Neural cell (in vitro differentiated cells): ENCODE measurements around the gene MIS18BP1. TPM values are rescaled to one million over a fixed set of nuclear protein-coding genes. Genes with fewer than 3 reads are reported as not detected.
"Not testable (repeated sequence)": the region's sequence is repeated elsewhere in the genome, so short reads cannot be mapped to it uniquely, and the experiment has no call there.

Source experiments
- H2AFZ ChIP-seq: fragments of 200-600, 300-800 bp; sonication (generic), shearing (Covaris generic); 2 replicates; pipeline ENCODE4 v1.6.0; 2014; ENCODE audit warnings: low read depth, mild to moderate bottlenecking, antibody characterized with exemption, low read length, moderate library complexity
- H3F3A ChIP-seq: fragments of 200-600 bp; shearing (Covaris generic); 2 replicates; pipeline ENCODE4 v1.6.1; 2016; ENCODE audit warnings: mild to moderate bottlenecking, moderate library complexity, mixed read lengths, antibody characterized with exemption, low read length; ENCODE audit not compliant: insufficient read depth, poor library complexity, severe bottlenecking
- H3K27ac ChIP-seq: fragments of 200-600, 300-800 bp; sonication (generic), shearing (Covaris generic); 2 replicates; pipeline ENCODE4 v1.5.1; 2014; ENCODE audit warnings: mild to moderate bottlenecking, low read length, moderate library complexity
- H3K27me3 ChIP-seq: fragments of 300-800, 200-600 bp; sonication (generic), shearing (Covaris generic); 2 replicates; pipeline ENCODE4 v1.6.0; 2014; ENCODE audit warnings: mild to moderate bottlenecking, low read depth, low read length, moderate library complexity; ENCODE audit not compliant: insufficient read depth
- H3K36me3 ChIP-seq: fragments of 300-800, 200-600 bp; sonication (generic), shearing (Covaris generic); 2 replicates; pipeline ENCODE4 v1.5.1; 2014; ENCODE audit warnings: mild to moderate bottlenecking, antibody characterized with exemption, low read length, moderate library complexity; ENCODE audit not compliant: insufficient read depth
- H3K4me2 ChIP-seq: fragments of 300-800, 200-600 bp; sonication (generic), shearing (Covaris generic); 2 replicates; pipeline ENCODE4 v1.6.0; 2014; ENCODE audit warnings: mild to moderate bottlenecking, low read length
- H3K4me3 ChIP-seq: fragments of 300-800, 200-600 bp; sonication (generic), shearing (Covaris generic); 2 replicates; pipeline ENCODE4 v1.5.1; 2014; ENCODE audit warnings: mild to moderate bottlenecking, low read length, moderate library complexity
- H3K79me2 ChIP-seq: fragments of 200-600 bp; shearing (Covaris generic); replicated peaks from 2 replicates; pipeline ENCODE4 v1.6.0; 2014; ENCODE audit warnings: mild to moderate bottlenecking, low read length, moderate library complexity; ENCODE audit not compliant: insufficient read depth
- H3K9ac ChIP-seq: fragments of 300-800, 200-600 bp; sonication (generic), shearing (Covaris generic); 2 replicates; pipeline ENCODE4 v1.6.1; 2016; ENCODE audit warnings: mild to moderate bottlenecking, low read length, mixed read lengths
- H3K9me2 ChIP-seq: fragments of 200-600 bp; shearing (Covaris generic); 2 replicates; pipeline ENCODE4 v1.6.1; 2016; ENCODE audit warnings: mild to moderate bottlenecking, low read length, mixed read lengths; ENCODE audit not compliant: insufficient read depth
- H3K9me3 ChIP-seq: fragments of 200-600, 300-800 bp; sonication (generic), shearing (Covaris generic); 2 replicates; pipeline ENCODE4 v1.6.1; 2016; ENCODE audit warnings: mild to moderate bottlenecking, mixed run types, low read length, moderate library complexity, mixed read lengths
- H4K20me1 ChIP-seq: fragments of 200-600 bp; shearing (Covaris generic); 2 replicates; pipeline ENCODE4 v1.6.1; 2016; ENCODE audit warnings: mild to moderate bottlenecking, mixed run types; ENCODE audit not compliant: insufficient read depth
- EP300 ChIP-seq: fragments of 450-650 bp; conservative IDR thresholded peaks from 2 replicates; pipeline ENCODE4 v1.6.1; 2014; ENCODE audit warnings: antibody characterized with exemption, mild to moderate bottlenecking, moderate library complexity; ENCODE audit not compliant: poor library complexity, severe bottlenecking
- EZH2 ChIP-seq: fragments of 200-600, 300-800 bp; shearing (Covaris generic), sonication (generic); IDR thresholded peaks from 2 replicates; pipeline ENCODE4 v1.6.1; 2014; ENCODE audit warnings: antibody characterized with exemption, low read length, borderline replicate concordance, mild to moderate bottlenecking; ENCODE audit not compliant: insufficient read depth, poor library complexity, severe bottlenecking
- MXI1 ChIP-seq: fragments of 450-650 bp; conservative IDR thresholded peaks from 2 replicates; pipeline ENCODE4 v1.6.1; 2014; ENCODE audit warnings: antibody characterized with exemption, mild to moderate bottlenecking; ENCODE audit not compliant: poor library complexity, severe bottlenecking
- POLR2AphosphoS5 ChIP-seq: IDR thresholded peaks from 2 replicates; pipeline ENCODE4 v1.6.1; 2012
- RAD21 ChIP-seq: fragments of 450-650 bp; conservative IDR thresholded peaks from 2 replicates; pipeline ENCODE4 v1.6.1; 2014; ENCODE audit warnings: antibody characterized with exemption, mild to moderate bottlenecking, moderate library complexity
- SMC3 ChIP-seq: fragments of 450-650 bp; conservative IDR thresholded peaks from 2 replicates; pipeline ENCODE4 v1.6.1; 2014; ENCODE audit warnings: antibody characterized with exemption, mild to moderate bottlenecking, moderate library complexity; ENCODE audit not compliant: poor library complexity
- TAF1 ChIP-seq: IDR thresholded peaks from 2 replicates; pipeline ENCODE4 v1.6.1; 2012; ENCODE audit warnings: low read depth
- polyA minus RNA-seq: library from RNA; depleted of rRNA, polyadenylated mRNA; stranded (reverse); fragments of >200 nt; gene quantifications from 2 replicates; pipeline ENCODE4 v1.2.3, GENCODE V29; 2014
- polyA plus RNA-seq: library from polyadenylated mRNA; depleted of rRNA; stranded (reverse); fragments of >200 nt; gene quantifications from 2 replicates; pipeline ENCODE4 v1.2.3, GENCODE V29; 2014
- TF ChIP-seq, protein P1 (sequence below): IDR thresholded peaks from 2 replicates; pipeline ENCODE4 v1.6.1; 2012; ENCODE audit warnings: borderline replicate concordance
- TF ChIP-seq, protein P2 (sequence below): fragments of 450-650 bp; IDR thresholded peaks from 2 replicates; pipeline ENCODE4 v1.5.1; 2014; ENCODE audit warnings: antibody characterized with exemption, mild to moderate bottlenecking, moderate library complexity; ENCODE audit not compliant: poor library complexity, severe bottlenecking

MIS18BP1 gene
- polyA plus RNA-seq (1.2 and 5.3 TPM in 2 replicates), polyA minus RNA-seq (3.9 and 5.7 TPM in 2 replicates)

DNA sequence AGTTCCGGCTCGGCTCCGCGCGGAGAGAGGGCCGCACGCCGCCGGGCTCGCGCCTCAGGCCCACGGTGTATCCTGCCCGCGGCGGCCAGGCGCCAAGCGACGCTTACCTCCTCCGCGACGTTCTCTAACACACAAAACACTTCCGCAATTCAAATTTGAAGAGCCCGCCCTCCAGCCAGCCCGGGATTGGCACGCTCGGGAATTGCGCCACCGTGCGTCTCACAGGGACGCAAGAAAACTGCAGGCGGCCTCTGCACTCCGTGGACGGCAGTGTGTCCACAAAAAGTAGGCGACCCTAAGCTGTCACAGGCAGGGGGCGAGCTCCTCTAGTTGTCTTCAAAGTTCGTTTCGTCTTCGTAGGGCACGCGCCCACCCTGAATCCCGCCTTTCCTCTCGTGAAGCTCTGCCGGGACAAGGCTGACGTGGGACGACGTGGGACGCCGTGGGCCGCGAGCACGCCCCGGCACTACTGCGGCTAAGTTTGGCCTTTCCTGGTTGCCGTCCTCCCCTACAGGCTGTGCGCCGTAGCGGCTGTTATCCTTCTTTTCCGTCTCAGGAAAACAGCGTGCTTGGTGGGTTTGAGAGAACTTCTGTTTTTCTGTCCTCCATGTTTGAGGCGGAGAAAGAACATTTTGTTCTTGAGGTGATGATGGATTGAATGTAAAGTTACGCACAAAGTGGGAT lies at the start of gene MIS18BP1:
Gene MIS18BP1, minus strand, starts transcription at position 133 of the 684 bp plus-strand sequence. CDS start 5,916 bp downstream, outside the sequence.
- H3K79me2 ChIP-seq: peaks cover 35% of the 10 kb centered on the region
- H3K9me3 ChIP-seq: peaks cover under 1% of the 10 kb centered on the region
- peak within 1 kb of the TSS; percentile 65 for H2AFZ ChIP-seq
- H3K27ac ChIP-seq: no peak within 1 kb of the TSS
- H3K4me3 ChIP-seq: peak within 1 kb of the TSS; percentile 92
- H3F3A ChIP-seq: no peaks in the 10 kb centered on the region
- H3K36me3 ChIP-seq: no peaks in the 10 kb centered on the region
- H3K4me2 ChIP-seq: peak within 1 kb of the TSS; percentile 70
- peak within 1 kb of the TSS; percentile 36 for H3K9ac ChIP-seq
- no peaks in the 10 kb centered on the region for H4K20me1 ChIP-seq
- H3K9me2 ChIP-seq: no peaks in the 10 kb centered on the region
- H3K27me3 ChIP-seq: no peaks in the 10 kb centered on the region
- TF ChIP-seq MXI1 (peak; percentile 98), EP300 (no peak), POLR2AphosphoS5 (peak; percentile 27), SMC3 (peak; percentile 65), EZH2 (no peak), TAF1 (no peak), RAD21 (peak; percentile 51)
- TF ChIP-seq, protein P1, sequence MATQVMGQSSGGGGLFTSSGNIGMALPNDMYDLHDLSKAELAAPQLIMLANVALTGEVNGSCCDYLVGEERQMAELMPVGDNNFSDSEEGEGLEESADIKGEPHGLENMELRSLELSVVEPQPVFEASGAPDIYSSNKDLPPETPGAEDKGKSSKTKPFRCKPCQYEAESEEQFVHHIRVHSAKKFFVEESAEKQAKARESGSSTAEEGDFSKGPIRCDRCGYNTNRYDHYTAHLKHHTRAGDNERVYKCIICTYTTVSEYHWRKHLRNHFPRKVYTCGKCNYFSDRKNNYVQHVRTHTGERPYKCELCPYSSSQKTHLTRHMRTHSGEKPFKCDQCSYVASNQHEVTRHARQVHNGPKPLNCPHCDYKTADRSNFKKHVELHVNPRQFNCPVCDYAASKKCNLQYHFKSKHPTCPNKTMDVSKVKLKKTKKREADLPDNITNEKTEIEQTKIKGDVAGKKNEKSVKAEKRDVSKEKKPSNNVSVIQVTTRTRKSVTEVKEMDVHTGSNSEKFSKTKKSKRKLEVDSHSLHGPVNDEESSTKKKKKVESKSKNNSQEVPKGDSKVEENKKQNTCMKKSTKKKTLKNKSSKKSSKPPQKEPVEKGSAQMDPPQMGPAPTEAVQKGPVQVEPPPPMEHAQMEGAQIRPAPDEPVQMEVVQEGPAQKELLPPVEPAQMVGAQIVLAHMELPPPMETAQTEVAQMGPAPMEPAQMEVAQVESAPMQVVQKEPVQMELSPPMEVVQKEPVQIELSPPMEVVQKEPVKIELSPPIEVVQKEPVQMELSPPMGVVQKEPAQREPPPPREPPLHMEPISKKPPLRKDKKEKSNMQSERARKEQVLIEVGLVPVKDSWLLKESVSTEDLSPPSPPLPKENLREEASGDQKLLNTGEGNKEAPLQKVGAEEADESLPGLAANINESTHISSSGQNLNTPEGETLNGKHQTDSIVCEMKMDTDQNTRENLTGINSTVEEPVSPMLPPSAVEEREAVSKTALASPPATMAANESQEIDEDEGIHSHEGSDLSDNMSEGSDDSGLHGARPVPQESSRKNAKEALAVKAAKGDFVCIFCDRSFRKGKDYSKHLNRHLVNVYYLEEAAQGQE: no peak
- TF ChIP-seq, protein P2, sequence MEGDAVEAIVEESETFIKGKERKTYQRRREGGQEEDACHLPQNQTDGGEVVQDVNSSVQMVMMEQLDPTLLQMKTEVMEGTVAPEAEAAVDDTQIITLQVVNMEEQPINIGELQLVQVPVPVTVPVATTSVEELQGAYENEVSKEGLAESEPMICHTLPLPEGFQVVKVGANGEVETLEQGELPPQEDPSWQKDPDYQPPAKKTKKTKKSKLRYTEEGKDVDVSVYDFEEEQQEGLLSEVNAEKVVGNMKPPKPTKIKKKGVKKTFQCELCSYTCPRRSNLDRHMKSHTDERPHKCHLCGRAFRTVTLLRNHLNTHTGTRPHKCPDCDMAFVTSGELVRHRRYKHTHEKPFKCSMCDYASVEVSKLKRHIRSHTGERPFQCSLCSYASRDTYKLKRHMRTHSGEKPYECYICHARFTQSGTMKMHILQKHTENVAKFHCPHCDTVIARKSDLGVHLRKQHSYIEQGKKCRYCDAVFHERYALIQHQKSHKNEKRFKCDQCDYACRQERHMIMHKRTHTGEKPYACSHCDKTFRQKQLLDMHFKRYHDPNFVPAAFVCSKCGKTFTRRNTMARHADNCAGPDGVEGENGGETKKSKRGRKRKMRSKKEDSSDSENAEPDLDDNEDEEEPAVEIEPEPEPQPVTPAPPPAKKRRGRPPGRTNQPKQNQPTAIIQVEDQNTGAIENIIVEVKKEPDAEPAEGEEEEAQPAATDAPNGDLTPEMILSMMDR: peak; percentile 93

DNA sequence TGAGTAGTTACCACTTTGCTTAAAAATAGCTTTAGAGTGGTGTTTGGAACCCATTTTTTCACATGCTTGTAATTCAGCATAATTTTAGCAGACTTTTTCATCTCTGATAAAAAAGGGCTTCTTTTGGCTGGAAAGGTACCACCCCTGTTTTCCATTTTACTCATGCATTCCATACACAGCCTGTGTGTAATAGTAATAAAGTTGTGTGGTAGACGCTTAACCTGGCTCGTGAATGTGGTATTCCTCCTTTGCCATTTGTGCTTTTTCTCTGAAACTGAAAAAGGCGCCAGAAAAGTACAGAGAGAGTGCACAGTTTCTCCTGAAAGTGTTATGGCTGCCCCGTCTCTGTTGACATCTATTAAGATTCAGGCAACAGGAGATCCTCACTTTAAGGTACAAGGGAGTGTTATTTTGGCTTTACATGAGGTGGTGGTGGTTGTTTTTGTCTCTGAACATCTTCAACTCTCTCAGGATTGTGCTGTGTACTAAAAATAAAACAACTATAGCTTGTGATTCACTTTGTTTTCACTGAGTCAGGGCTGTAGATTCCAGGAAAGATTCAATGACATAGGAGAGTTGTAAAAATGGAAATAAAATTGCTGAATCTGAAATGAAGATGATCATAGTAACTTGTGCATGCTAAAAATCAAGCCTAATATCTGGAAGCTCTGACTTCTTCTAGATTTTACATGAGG lies 45.6 kb upstream of the MIS18BP1 start:
- no peaks in the 10 kb centered on the region for H3K36me3 ChIP-seq
- H3F3A ChIP-seq: no peaks in the 10 kb centered on the region
- H3K4me2 ChIP-seq: no peak overlapping the region
- H2AFZ ChIP-seq: no peak overlapping the region
- H3K9me3 ChIP-seq: no peaks in the 10 kb centered on the region
- no peaks in the 10 kb centered on the region for H3K79me2 ChIP-seq
- H3K27ac ChIP-seq: no peak overlapping the region
- no peaks in the 10 kb centered on the region for H4K20me1 ChIP-seq
- H3K9me2 ChIP-seq: no peaks in the 10 kb centered on the region
- no peak overlapping the region for H3K9ac ChIP-seq
- H3K4me3 ChIP-seq: no peak overlapping the region
- TF ChIP-seq POLR2AphosphoS5: no peak
- TF ChIP-seq, protein P2: no peak
- no peak for TF ChIP-seq TAF1
- no peak for TF ChIP-seq SMC3
- TF ChIP-seq EZH2: no peak
- TF ChIP-seq RAD21: no peak
- TF ChIP-seq, protein P1: no peak
- no peak for TF ChIP-seq EP300
- TF ChIP-seq MXI1: no peak
- H3K27me3 ChIP-seq: no peaks in the 10 kb centered on the region

DNA sequence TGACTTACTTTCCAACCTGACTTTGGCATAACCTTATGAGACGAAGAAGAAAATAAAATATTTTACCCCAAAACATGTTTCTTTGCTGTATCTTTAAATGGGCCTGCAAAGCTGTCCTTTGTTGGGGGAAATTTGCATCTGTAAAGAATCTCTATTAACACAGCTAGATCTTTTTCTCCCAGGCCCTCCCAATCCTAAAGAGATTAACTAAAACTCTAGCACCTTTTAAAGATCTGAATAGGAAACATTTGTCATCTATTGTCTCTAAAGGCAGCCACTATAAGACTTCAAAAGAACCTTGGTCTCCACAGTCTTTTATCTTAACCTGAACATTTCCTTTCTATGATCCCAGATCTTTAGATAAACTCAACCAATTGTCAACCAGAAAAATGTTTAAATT lies 41.8 kb upstream of the MIS18BP1 start:
- not testable (repeated sequence) for H3K9me3 ChIP-seq, H3K79me2 ChIP-seq, H3K36me3 ChIP-seq, H3K9ac ChIP-seq, H3F3A ChIP-seq, H3K4me2 ChIP-seq, H4K20me1 ChIP-seq, H3K27ac ChIP-seq, H3K4me3 ChIP-seq, H3K9me2 ChIP-seq, H3K27me3 ChIP-seq, H2AFZ ChIP-seq
